ENCODE results near the gene PNMA1. TPM values are rescaled to one million over a fixed set of nuclear protein-coding genes. Genes with fewer than 3 reads are reported as not detected.
A peak's percentile ranks its signal among the peaks of the same experiment; 100 is the strongest.

PNMA1 gene
- total RNA-seq, 3 donors from 2014 or later: 41.0 to 55.2 (median 50.8) TPM

DNA sequence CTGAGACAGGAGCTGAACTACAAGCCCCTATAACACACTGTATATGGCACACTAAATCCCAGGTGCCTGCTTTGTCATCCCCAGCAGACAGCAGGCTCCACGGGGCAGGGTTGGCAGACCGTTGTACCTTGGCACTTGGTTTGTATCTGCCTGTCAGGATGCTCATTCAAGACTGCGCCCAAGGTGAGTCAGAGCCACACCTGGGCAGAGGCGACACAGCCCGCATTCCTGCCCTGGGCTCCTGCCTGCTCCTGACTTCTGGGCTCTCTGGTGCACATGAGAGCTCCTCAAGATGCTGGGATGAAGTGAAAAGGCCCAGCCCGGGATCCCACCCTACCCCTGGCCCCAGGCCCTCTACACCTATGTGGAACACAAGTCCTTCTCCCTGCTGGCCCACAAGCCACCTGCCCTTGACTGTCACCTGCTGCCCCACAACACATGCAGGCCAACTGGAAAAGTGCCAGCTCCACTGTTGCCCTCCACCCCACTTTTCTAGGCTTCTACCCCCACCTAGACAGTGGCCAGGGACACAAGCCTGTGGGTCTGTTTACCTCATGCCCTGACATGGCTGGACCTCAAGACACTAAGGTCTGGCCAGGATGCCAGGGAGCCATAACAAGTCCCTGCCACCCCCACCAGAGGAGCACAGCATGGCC is 30.8 kb upstream of the PNMA1 start:
- Mint-ChIP-seq H3K27me3 (ENCODE audit: low read depth) (no peaks in the 10 kb centered on the region), H3K36me3 (ENCODE audit: insufficient read depth) (peaks cover 2% of the 10 kb centered on the region), H3K4me3 (peak overlapping the region; percentile 80), H3K9me3 (no peaks in the 10 kb centered on the region), H3K4me1 (ENCODE audit: low read depth) (peaks cover 94% of the 10 kb centered on the region)
- DNase-seq (no peak), ATAC-seq (no peak)

DNA sequence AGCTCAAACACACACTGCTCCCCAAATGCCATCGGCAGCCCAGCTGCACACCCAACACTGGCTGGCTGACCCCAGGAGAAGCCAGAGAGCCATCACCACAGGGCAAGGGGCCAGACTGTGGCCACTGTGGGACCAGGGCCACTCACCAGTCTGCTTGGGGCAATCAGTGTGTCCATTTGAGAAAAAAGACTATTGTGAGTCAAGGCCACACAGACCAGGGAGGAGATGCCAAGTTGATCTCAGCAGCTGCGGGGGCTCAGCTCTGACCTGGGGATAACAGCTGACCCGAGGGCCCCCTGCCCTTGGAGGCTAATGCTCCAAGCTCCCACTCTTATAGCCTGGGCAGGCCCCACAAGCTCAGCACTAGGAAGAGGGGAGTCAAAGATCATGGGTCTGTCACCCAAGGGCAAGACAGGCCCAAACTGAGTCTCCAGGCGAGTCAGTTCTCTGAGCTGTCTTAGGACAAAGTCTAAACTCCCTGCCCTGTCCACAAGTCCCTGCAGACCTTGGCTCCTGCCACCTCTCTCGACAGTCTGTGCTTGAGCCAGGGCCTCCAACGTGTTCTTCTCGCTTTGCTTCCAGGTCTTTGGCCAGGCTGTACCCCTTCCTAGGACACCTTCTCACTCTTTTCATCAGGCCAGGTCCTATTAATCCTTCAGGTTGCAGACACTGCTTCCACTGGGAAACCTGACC is 30.1 kb upstream of the PNMA1 start:
- Mint-ChIP-seq H3K9me3 (no peaks in the 10 kb centered on the region), H3K27me3 (ENCODE audit: low read depth) (no peaks in the 10 kb centered on the region), H3K4me3 (peak overlapping the region; percentile 80), H3K36me3 (ENCODE audit: insufficient read depth) (peaks cover 2% of the 10 kb centered on the region), H3K4me1 (ENCODE audit: low read depth) (peaks cover 92% of the 10 kb centered on the region)
- no peak for DNase-seq
- no peak for ATAC-seq

DNA sequence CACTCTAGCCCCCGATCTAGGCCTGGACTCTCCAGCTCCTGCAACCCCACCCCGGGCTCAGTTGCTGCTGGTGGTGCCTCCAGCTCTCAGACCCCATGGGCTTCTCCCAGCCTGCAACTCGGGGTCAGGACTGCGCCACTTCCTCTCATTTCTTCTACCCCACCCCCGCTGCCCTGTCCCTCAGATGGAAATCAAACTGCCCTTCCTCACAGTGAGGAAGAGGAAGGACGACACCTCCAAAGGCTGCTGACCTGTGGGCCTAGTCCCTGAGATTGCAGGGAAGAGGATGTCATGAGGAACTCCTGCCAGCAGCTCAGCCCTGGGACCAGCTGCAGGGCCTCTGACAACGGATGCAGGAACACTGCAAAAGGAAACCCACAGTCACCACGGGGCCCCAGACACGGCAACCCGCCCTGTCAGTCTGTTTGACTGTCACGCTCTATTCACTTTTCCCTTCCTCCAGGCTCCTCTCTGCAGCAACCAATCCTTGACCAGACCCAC is 29.3 kb upstream of the PNMA1 start:
- Mint-ChIP-seq H3K4me3 (peak overlapping the region; percentile 80), H3K27me3 (ENCODE audit: low read depth) (no peaks in the 10 kb centered on the region), H3K9me3 (no peaks in the 10 kb centered on the region), H3K36me3 (ENCODE audit: insufficient read depth) (peaks cover 2% of the 10 kb centered on the region), H3K4me1 (ENCODE audit: low read depth) (peaks cover 83% of the 10 kb centered on the region)
- peak; percentile 47 to 61 for ATAC-seq
- DNase-seq: peak; percentile 44

DNA sequence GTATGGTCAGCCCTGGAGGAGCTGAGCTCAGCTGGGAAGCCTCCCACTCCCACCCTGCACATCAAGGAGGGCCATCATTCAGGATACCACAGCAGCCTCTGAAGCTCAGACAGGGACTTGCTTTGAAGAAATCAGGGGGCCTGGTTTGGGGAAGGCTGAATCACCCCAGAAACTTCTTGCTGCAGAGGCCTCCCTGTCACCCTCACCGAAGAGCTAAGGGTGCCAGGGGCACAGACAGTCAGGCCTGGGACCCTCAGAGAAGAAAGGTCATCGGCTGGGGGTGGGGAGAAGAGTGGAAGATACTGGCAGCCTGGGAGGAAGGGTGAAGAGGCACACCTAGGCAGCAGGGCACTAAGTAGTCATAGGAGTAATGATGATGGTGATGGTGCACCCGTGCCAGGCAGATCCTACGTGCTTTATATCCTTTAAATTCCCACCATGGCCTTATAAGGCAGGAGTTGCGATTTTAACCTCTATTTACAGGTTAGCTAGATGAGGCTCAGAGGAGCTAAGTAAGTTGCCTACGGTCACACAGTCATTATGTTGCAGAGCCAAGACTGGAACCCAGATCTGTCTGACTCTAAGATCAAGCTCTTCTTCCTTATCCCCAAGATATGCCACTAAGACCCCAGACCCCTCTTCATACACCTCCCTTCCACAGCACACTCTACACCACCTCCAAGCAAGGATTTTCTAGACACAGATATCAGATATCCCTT is 28.5 kb upstream of the PNMA1 start:
- Mint-ChIP-seq H3K9me3 (no peaks in the 10 kb centered on the region), H3K4me3 (peak overlapping the region; percentile 80), H3K27me3 (ENCODE audit: low read depth) (no peaks in the 10 kb centered on the region), H3K4me1 (ENCODE audit: low read depth) (peaks cover 75% of the 10 kb centered on the region), H3K36me3 (ENCODE audit: insufficient read depth) (peaks cover 2% of the 10 kb centered on the region)
- DNase-seq (no peak), ATAC-seq (peak; percentile 46 to 47)

DNA sequence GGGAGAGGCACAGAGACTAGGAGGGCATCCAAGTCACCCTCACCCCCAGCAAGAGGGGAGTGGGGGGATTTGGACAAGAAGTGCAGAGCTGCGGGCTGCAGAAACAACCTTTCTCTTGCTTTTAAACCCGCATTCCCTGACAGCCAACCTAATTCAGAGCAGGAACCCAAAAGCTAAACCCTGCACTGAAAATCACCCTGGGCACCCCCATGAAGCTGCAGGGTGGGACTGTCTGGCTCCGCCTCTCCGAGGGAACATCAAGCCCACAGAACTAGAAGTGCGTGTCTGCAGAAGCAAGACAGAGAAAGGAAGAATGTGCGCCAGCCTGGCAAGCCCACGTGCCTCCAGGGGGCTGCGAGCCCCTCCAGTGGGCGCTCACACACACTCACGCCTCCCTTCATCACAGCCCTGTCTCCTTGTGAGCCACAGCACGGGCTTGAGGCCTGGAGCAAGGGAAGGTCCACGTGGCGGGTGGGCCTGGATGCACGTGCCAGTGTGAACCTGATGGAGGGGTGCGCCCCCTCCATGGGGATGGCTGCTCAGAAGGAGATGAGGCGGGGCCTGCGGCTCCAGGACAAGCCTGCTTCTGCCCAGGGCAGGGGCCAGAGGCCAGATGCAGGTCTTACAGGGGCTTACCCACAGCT is 27.8 kb upstream of the PNMA1 start:
- Mint-ChIP-seq H3K27me3 (ENCODE audit: low read depth) (no peaks in the 10 kb centered on the region), H3K9me3 (no peaks in the 10 kb centered on the region)
- ATAC-seq: peak; percentile 36

DNA sequence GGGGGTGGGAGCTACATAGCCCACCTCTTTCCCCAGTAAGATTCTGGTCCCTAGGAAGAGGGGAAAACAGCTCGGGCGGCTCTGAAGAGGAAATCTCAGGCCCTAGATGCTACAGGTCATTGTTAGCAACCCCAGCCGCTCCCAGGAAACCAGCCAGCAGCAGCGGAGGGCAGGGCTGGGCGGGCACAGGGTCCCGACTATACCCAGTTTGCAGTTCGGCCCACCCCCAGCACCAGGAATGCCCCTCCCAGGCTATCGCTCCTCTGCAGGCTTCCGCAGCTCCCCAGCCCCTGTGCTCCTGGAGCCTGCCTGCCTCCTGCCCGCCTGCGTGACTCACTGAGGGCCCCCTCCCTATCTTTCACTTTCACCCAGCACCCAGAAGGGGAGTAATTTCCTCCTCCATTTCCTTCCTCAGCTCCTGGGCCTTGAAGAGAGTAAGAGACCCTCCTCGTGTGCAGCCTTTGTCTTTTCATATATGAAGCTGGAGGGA is 27.2 kb upstream of the PNMA1 start:
- H3K4me3 Mint-ChIP-seq: peak overlapping the region; percentile 80
- H3K9me3 Mint-ChIP-seq: no peaks in the 10 kb centered on the region
- DNase-seq: peak; percentile 60
- peaks cover 63% of the 10 kb centered on the region for H3K4me1 Mint-ChIP-seq (ENCODE audit: low read depth)
- H3K27me3 Mint-ChIP-seq (ENCODE audit: low read depth): no peaks in the 10 kb centered on the region
- peaks cover 8% of the 10 kb centered on the region for H3K36me3 Mint-ChIP-seq (ENCODE audit: insufficient read depth)
- peak; percentile 75 to 79 for ATAC-seq

More for the DNA sequence above, 27.8 kb upstream of the PNMA1 start:
- Mint-ChIP-seq H3K36me3 (ENCODE audit: insufficient read depth) (peaks cover 3% of the 10 kb centered on the region), H3K4me1 (ENCODE audit: low read depth) (peaks cover 68% of the 10 kb centered on the region), H3K4me3 (peak overlapping the region; percentile 80)
- DNase-seq: no peak

DNA sequence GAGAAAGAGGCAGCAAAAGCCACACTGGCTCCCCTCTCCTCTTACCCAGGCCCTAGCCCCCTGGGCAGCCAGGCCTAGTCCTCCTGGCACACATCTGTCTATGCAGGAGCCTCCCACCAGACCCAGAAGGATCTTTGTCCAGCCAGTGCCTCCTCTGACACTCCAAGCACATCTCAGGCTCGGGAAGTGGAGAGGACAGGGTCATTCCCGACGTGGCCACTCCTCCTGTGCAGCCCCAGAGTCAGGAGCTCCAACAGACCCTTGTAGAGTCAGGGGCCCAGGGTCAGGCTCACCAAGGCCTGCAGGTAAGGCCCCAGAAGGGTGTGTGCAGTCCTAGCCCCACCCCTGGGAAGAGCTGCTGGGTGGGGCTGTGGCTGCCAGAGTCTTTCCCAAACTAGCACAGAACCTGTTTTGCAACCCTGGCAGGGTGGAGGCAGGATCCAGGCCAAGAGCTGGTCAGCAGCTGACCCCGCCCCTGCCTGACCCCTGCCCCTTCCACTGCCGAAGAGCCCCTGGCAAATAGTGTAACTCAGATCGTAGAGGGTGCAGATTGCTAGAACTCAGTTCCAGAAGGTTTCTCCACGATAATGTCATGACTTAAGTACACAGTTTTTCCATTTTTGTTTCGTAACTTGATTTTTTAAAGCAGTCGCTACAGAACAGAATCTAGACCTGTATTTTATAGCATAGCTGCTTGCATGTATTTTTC is 26.6 kb upstream of the PNMA1 start:
- Mint-ChIP-seq H3K4me3 (peak overlapping the region; percentile 80), H3K9me3 (no peaks in the 10 kb centered on the region), H3K4me1 (ENCODE audit: low read depth) (peaks cover 61% of the 10 kb centered on the region), H3K36me3 (ENCODE audit: insufficient read depth) (peaks cover 8% of the 10 kb centered on the region), H3K27me3 (ENCODE audit: low read depth) (no peaks in the 10 kb centered on the region)
- ATAC-seq (no peak), DNase-seq (no peak)

DNA sequence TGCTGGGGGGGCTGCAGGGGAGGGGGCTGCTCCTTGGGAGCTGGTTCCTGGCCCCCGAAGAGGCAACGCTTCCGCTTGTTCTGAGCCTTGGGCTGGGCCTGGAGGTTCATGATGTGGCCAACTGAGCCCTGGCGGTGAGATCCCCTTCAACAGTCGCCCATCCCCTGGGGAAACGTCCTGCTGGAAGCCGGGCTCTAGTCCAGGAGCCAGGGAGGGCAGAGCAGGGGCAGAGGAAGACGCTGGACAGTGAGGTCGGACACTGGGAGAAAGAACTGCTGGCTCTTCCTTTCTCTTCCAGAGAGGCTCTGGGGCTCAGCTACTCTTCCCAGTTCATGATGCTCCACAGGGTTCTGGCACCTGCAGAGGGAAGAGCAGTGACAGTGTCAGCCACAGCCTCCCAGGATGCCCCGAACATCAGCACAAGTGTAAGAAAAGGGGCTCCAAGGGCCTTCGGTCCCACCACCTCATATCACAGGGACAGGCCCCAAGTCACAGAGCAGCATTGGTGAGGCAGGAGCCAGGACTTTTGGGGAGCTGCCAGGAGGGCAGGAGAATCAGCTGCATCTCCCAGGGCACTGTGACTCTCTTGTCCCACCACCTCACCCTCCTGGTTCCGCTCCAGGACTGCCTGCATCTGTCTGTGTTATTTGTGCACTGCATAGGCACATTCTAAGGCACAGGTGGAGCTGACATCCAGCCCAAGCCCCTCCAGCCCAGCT is 25.9 kb upstream of the PNMA1 start:
- DNase-seq: no peak
- Mint-ChIP-seq H3K27me3 (ENCODE audit: low read depth) (no peaks in the 10 kb centered on the region), H3K4me3 (no peak overlapping the region), H3K9me3 (no peaks in the 10 kb centered on the region), H3K4me1 (ENCODE audit: low read depth) (peaks cover 54% of the 10 kb centered on the region), H3K36me3 (ENCODE audit: insufficient read depth) (peaks cover 8% of the 10 kb centered on the region)
- no peak for ATAC-seq

DNA sequence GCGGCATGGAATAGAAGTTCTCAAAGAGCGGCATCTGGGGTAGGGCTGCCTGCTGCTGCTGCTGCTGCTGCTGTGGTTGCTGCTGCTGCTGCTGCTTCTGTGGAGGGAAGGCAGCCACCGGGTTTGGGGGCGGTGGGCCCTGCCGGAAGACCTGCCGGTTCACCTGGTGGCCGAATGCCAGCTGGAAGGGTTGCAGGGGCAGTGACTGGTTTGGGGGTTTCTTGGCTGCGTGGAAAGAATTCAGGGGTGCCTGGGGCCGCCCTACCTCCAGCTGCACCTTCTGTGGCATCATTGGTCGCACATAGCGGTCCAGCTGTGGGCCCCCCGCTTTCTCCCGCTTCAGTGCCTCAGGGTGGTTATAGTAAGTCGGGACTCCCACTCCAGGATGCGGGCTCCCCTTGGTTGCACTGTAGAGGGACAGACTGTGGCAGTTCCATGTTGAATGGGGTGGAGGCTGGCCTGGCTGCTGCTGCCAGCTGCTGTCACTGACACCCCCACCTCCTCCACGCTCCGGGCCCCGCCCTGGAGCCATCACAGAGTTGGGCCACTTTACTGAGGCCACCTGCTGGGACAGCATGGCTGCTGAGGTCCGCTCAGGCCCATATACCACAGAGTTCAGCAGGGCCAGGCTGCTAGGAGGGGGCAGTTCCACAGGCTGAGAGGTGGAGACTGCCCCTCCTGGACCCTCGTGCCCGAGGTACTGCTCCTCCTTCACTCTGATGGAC is 25.2 kb upstream of the PNMA1 start:
- no peak for DNase-seq
- H3K9me3 Mint-ChIP-seq: no peaks in the 10 kb centered on the region
- no peaks in the 10 kb centered on the region for H3K27me3 Mint-ChIP-seq (ENCODE audit: low read depth)
- peaks cover 15% of the 10 kb centered on the region for H3K36me3 Mint-ChIP-seq (ENCODE audit: insufficient read depth)
- peaks cover 46% of the 10 kb centered on the region for H3K4me1 Mint-ChIP-seq (ENCODE audit: low read depth)
- H3K4me3 Mint-ChIP-seq: no peak overlapping the region
- no peak for ATAC-seq

DNA sequence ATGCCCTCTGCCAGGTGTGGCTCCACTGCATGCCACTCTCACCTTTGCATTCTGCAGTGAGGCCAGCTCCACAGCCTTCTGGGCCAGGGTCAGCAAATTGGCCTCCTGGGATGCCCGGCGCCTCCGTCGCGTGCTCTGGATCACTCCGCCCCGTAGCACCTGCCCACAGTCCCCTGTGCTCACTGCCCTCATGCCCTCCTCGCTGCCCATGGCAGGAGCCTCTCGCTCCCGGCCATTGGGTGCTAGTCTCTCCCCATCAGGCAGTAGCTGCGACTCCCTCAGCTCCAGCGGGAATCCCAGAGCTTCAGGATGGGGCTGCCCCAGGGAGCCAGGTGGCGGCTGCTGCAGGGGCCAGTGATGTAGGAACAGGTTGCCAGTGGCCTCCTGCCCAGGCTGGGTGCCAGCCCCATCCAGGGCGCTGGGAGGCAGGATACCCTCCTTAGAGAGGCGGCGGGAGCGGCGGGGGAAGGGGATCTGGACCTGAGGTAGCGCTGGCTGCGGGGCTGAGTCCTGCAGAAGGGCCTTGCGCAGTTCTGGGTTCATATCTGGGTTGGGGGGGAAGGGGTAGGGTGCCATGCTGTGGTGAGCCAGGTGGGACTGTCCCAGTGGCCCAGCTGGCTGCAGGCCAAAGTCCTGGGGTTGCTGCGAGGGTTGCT is 24.5 kb upstream of the PNMA1 start:
- H3K9me3 Mint-ChIP-seq: no peaks in the 10 kb centered on the region
- peaks cover 15% of the 10 kb centered on the region for H3K36me3 Mint-ChIP-seq (ENCODE audit: insufficient read depth)
- no peak overlapping the region for H3K4me3 Mint-ChIP-seq
- no peak for DNase-seq
- no peak for ATAC-seq
- peaks cover 40% of the 10 kb centered on the region for H3K4me1 Mint-ChIP-seq (ENCODE audit: low read depth)
- no peaks in the 10 kb centered on the region for H3K27me3 Mint-ChIP-seq (ENCODE audit: low read depth)

DNA sequence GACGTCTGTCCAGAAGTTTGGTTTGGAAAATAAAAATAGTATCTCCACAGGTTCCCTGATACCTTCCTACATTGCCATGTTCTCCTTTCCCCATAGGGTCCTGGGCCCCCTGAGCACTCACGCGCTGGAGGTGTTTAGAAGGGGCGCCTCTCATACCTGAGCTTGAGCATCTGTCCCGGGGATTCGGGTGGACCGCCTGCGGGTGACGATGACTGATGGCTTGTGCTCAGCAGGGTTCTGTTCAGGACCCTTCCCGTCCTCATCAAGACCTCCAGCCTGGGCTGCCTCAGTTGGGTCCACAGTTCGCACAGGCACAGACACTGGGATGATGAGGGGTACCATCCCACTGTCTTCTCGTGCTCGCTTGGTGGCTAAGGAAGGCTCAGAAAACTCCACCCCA is 22.7 kb upstream of the PNMA1 start:
- no peaks in the 10 kb centered on the region for H3K27me3 Mint-ChIP-seq (ENCODE audit: low read depth)
- H3K4me3 Mint-ChIP-seq: no peak overlapping the region
- no peaks in the 10 kb centered on the region for H3K9me3 Mint-ChIP-seq
- DNase-seq: no peak
- no peak for ATAC-seq
- peaks cover 19% of the 10 kb centered on the region for H3K36me3 Mint-ChIP-seq (ENCODE audit: insufficient read depth)
- H3K4me1 Mint-ChIP-seq (ENCODE audit: low read depth): peaks cover 24% of the 10 kb centered on the region

DNA sequence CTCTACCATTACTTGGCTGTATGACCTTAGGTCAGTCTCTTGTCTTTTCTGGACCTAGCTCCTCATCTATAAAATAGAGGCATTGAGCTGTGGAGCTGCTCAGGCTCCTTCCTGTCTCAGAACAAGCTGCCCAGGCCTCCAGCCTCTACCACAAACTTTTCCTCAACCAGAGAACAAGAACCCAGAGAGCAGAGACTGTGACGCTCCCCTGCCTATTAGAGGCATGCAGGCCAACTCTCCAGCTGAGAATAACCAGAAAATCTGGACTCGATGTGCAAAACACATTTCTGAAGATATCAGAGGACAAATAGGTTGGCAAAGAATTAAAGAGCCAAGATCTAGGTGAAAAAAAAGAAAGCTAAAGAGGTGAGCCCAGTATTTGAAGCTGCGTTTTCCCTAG is 17.8 kb upstream of the PNMA1 start:
- Mint-ChIP-seq H3K9me3 (no peaks in the 10 kb centered on the region), H3K27me3 (ENCODE audit: low read depth) (no peaks in the 10 kb centered on the region), H3K36me3 (ENCODE audit: insufficient read depth) (peaks cover 38% of the 10 kb centered on the region), H3K4me1 (ENCODE audit: low read depth) (peaks cover 13% of the 10 kb centered on the region), H3K4me3 (no peak overlapping the region)
- ATAC-seq: no peak
- DNase-seq: no peak

Measured in activated T-cell treated with anti-CD3 and anti-CD28 coated beads, Interleukin-2, amount 50 U/mL, for 4 hours (primary cell).